Stimulated activated CD4-positive, alpha-beta T cell treated with anti-CD3 and anti-CD28 coated beads, TNF-alpha, amount 100 ng/mL, for 48 hours (primary cell): ENCODE results near the gene MAP2K5.

Experiments used
- DNase-seq, 3 donors: peaks; one replicate each; pipeline ENCODE4 v3.0.0-alpha.2; 2020; ENCODE audit warnings: low read depth in 3 of 3

Gene MAP2K5

GRCh38 chr15:67824976-67825880 is 282.7 kb downstream of the MAP2K5 start, which contains the start of gene SKOR1:
Gene SKOR1, plus strand, starts transcription at chr15:67825509. Its CDS starts 94 bp downstream, at chr15:67825603.
- DNase-seq = no peak

GRCh38 chr15:67825881-67826716 is 283.6 kb downstream of the MAP2K5 start:
- DNase-seq = no peak

DNA sequence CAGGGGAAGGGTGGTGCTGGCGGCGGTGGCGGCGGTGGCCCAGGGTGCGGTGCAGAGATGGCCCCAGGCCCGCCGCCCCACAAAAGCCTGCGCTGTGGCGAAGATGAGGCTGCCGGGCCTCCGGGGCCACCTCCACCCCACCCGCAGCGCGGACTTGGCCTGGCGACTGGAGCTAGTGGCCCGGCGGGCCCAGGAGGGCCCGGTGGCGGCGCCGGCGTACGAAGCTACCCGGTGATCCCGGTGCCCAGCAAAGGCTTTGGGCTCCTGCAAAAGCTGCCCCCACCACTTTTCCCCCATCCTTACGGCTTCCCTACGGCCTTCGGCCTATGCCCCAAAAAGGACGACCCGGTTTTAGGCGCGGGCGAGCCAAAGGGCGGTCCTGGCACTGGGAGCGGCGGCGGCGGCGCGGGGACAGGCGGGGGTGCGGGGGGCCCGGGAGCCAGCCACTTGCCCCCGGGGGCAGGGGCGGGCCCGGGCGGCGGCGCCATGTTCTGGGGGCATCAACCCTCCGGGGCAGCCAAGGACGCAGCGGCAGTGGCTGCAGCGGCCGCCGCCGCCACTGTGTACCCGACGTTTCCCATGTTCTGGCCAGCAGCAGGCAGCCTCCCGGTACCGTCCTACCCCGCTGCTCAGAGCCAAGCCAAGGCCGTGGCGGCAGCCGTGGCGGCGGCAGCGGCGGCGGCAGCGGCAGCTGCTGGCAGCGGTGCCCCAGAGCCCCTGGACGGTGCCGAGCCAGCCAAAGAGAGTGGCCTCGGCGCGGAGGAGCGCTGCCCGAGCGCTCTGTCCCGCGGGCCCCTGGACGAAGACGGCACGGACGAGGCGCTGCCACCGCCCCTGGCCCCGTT is 284.4 kb downstream of the MAP2K5 start:
- DNase-seq = no peak

GRCh38 chr15:67827562-67828277 is 285.2 kb downstream of the MAP2K5 start:
- no peak for DNase-seq

GRCh38 chr15:67828278-67828968 is 285.9 kb downstream of the MAP2K5 start:
- DNase-seq = no peak

GRCh38 chr15:67828969-67829646 is 286.6 kb downstream of the MAP2K5 start:
- no peak for DNase-seq

- no peak for DNase-seq
These were observed 287.4 kb downstream of the MAP2K5 start for GRCh38 chr15:67829647-67830504.

DNA sequence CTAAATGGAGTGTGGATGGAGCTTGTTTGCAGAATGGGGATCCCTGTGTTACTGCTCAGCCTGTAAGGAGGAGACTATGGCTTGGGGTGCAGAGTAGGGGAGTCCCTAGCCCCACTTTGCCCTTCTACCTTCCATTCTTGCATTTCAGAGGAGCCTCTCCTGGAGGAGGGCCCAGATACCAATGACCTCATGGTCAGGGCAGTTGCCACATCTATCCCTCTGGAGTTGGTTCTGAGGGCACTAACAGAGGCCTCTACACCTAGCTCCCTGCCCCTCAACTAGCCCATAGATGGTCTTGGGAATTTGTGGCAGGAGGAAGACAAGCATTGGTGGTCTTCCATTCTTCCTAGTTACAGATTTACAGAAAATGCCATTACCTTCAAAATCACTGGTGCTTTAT is 288.9 kb downstream of the MAP2K5 start:
- DNase-seq = no peak

- DNase-seq = no peak
These were observed 289.6 kb downstream of the MAP2K5 start for GRCh38 chr15:67832031-67832551.

GRCh38 chr15:67832897-67833709 is 290.6 kb downstream of the MAP2K5 start:
- DNase-seq = no peak

GRCh38 chr15:67833710-67834511 is 291.4 kb downstream of the MAP2K5 start:
- DNase-seq = no peak

GRCh38 chr15:67834581-67835296 is 292.2 kb downstream of the MAP2K5 start:
- DNase-seq = no peak

GRCh38 chr15:67835297-67836133 is 293.0 kb downstream of the MAP2K5 start:
- no peak for DNase-seq

- DNase-seq = no peak
These were observed 293.6 kb downstream of the MAP2K5 start for GRCh38 chr15:67836134-67836455.

DNA sequence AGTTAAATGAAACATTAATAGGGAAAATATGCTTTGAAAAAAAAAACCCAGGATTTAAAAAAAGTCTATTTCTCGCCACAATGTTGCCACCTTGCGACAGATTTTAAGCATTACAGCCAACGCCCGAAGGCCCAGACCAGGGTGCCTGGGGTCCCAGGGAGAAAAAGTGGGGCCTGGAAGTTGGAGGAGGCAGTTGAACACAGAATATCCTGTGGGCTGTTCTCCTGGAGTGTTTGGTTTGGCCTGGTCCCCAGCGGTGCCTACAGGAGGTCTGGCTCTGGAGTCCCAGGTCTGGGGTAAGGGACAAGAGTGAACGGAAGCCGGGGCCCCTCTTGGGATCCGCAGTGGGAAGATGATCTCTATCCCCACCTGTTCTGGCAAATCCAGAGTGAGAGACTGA is 294.0 kb downstream of the MAP2K5 start:
- DNase-seq = no peak
